Testis (tissue), 3 donors: ENCODE results near the gene GSC2. TPM values are rescaled to one million over a fixed set of nuclear protein-coding genes. Genes with fewer than 3 reads are reported as not detected.

ENCODE experiments used
- DNase-seq: peaks from one replicate; pipeline ENCODE4 v3.0.0-alpha.2; 2019
- H3K27ac ChIP-seq, 2 donors: fragments of 200-600 bp; sonication (generic); one replicate each; pipeline ENCODE4 v1.5.1; 2019
- H3K27me3 ChIP-seq: fragments of 200-600 bp; sonication (generic); one replicate; pipeline ENCODE4 v1.5.1; 2019
- H3K36me3 ChIP-seq: fragments of 200-600 bp; sonication (generic); one replicate; pipeline ENCODE4 v1.5.1; 2017; ENCODE audit warnings: low read depth; ENCODE audit errors: missing control alignments
- H3K4me1 ChIP-seq: fragments of 200-600 bp; sonication (generic); one replicate; pipeline ENCODE4 v1.5.1; 2019
- H3K4me3 ChIP-seq, 2 donors: fragments of 200-600 bp; sonication (generic); one replicate each; pipeline ENCODE4 v1.5.1; 2017 to 2019
- H3K9me3 ChIP-seq: fragments of 200-600 bp; sonication (generic); one replicate; pipeline ENCODE4 v1.5.1; 2017
- POLR2A ChIP-seq: fragments of 450-650 bp; IDR thresholded peaks from one replicate; pipeline ENCODE4 v1.6.1; 2017; ENCODE audit warnings: antibody characterized with exemption, mild to moderate bottlenecking, moderate library complexity
- WGBS, 2 donors: methylation state at CpG; one replicate each; pipeline ENCODE4 v1.1.5; 2018; 5-methylcytosine and 5-hydroxymethylcytosine counted together
- intact Hi-C: fragments of 100-400 bp; cut with DNase I; formaldehyde crosslinking; loops from one replicate; pipeline ENCODE4 v1.15.1; 2023; ENCODE audit warnings: low total_unique reads
- polyA plus RNA-seq: library from polyadenylated mRNA; stranded (reverse); fragments of 350-450 nt; fragmentation: Illumina TruSeq; extraction: RNeasy Lipid Tissue Mini Kit (QIAGEN cat#74804); gene quantifications from one replicate; pipeline ENCODE4 v1.2.3, GENCODE V29; 2014; ENCODE audit warnings: low read depth, low replicate concordance; ENCODE audit not compliant: insufficient read depth
- total RNA-seq, 2 donors: library from RNA; depleted of rRNA; stranded (reverse); fragments of >200 nt; gene quantifications; one replicate each; pipeline ENCODE4 v1.2.3, GENCODE V29; 2016
- TF ChIP-seq, protein P1 (sequence below), 3 experiments: fragments of 450-650 bp in 2 of 3; fragments of 200-600 bp in 1 of 3; sonication (generic) in 1 of 3; IDR thresholded peaks; one replicate each; pipeline ENCODE4 v1.5.1; 2016 to 2019; ENCODE audit warnings: antibody characterized with exemption in 3 of 3, mild to moderate bottlenecking in 2 of 3, moderate library complexity in 1 of 3

GSC2 gene
- total and polyA plus RNA-seq, 3 donors from 2014 or later = 2.3 to 16.0 (median 15.3) TPM

DNA sequence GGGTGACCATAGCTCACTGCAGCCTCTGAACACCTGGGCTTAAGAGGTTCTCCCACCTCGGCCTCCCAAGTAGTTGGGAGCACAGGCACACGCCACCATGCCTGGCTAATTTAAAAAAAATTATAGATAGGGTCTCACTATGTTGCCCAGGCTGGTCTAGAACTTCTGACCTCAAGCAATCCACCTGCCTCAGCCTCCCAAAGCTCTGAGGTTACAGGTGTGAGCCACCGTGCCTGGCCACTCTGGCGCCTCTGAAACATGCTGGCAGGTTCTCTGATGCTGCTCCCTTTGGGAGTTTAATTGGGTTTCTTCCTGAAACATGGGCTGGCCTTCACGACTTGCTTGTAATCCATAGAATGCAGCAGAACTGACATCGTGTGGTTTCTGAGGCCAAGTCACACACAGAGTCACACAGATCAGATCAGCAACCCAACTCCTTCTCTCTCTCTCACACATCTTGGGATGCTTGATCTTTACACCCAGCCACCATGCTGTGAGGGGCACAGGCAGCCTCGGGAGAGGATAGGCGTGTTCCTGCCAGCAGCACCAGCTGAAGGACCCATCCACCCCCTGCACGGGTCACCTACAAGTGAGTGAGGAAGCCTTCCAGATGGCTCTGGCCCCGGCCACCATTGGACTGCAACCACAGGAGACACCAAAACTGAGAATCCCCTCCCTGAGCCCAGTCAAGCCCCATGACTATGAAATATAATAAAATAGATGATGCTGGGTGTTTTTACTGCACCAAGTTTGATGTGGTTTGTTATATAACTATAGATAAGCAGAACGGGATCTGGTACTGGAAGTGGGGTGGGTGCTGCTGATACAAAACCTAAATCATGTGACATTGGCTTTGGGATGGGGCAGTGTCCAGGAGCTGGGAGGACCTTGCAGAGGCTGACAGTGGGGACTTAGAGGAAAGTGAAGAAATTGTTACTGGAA is 3.1 kb upstream of the GSC2 start:
- no peak overlapping the region for H3K27ac ChIP-seq
- H3K27me3 ChIP-seq = no peaks in the 10 kb centered on the region
- no peak overlapping the region for H3K4me3 ChIP-seq
- TF ChIP-seq POLR2A = no peak
- TF ChIP-seq, protein P1, sequence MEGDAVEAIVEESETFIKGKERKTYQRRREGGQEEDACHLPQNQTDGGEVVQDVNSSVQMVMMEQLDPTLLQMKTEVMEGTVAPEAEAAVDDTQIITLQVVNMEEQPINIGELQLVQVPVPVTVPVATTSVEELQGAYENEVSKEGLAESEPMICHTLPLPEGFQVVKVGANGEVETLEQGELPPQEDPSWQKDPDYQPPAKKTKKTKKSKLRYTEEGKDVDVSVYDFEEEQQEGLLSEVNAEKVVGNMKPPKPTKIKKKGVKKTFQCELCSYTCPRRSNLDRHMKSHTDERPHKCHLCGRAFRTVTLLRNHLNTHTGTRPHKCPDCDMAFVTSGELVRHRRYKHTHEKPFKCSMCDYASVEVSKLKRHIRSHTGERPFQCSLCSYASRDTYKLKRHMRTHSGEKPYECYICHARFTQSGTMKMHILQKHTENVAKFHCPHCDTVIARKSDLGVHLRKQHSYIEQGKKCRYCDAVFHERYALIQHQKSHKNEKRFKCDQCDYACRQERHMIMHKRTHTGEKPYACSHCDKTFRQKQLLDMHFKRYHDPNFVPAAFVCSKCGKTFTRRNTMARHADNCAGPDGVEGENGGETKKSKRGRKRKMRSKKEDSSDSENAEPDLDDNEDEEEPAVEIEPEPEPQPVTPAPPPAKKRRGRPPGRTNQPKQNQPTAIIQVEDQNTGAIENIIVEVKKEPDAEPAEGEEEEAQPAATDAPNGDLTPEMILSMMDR (IDR thresholded peaks at IDR 0.05) = no peak
- no peaks in the 10 kb centered on the region for H3K4me1 ChIP-seq
- H3K36me3 ChIP-seq = no peaks in the 10 kb centered on the region
- DNase-seq = no peak
- intact Hi-C loops = no loop called here
- H3K9me3 ChIP-seq = no peaks in the 10 kb centered on the region
- 63 to 75% methylated on average over 10 to 11 of the region's 11 CpGs for WGBS, 2 donors

DNA sequence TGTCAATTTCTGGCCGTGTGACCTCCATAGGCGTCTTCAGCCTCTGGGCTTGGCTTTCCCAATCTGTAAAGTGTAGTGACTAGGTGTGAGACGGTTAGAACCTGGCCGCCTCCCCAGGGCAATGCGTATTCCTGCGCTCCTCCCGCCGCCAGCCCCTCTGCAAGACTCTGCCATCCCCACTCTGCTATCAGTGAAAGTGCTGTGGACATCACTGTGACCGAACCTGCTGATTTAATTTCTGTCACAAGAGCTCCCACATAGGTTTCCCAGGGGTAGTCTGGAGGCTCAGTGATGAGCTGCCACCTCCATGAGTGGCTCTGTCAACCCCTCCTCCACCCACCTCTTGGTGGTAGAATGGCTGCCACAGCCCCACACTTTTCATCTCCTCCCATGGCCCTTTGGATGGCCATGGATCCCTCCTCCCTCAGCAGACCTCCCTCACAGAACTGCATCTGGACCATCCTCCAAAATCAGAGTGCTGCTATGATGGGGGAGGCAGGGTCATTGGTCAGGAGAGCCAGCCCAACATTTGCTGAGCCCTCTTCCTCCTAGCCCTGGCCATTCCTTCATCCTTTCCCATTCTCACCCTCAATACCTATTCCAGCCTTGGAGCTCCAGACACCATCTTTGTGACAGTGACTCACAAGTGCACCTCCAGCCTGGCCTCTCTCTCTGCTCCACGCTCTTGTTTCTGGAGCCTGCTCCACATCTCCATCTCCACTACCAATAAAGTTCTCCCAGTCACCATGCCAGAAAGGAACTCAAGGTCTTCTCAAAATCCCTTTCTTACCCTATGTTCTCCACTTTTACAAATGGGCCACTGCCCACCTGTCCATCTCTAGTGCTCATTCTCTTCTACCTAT is 1.5 kb upstream of the GSC2 start:
- H3K27ac ChIP-seq = no peak overlapping the region
- no peak for TF ChIP-seq POLR2A
- TF ChIP-seq, protein P1 (IDR thresholded peaks at IDR 0.05) = no peak
- no peak overlapping the region for H3K4me3 ChIP-seq
- no peaks in the 10 kb centered on the region for H3K4me1 ChIP-seq
- intact Hi-C loops = no loop called here
- H3K27me3 ChIP-seq = no peaks in the 10 kb centered on the region
- WGBS, 2 donors = 45 to 52% methylated on average over 10 of the region's 10 CpGs
- H3K9me3 ChIP-seq = no peaks in the 10 kb centered on the region
- no peak for DNase-seq
- H3K36me3 ChIP-seq = no peaks in the 10 kb centered on the region

DNA sequence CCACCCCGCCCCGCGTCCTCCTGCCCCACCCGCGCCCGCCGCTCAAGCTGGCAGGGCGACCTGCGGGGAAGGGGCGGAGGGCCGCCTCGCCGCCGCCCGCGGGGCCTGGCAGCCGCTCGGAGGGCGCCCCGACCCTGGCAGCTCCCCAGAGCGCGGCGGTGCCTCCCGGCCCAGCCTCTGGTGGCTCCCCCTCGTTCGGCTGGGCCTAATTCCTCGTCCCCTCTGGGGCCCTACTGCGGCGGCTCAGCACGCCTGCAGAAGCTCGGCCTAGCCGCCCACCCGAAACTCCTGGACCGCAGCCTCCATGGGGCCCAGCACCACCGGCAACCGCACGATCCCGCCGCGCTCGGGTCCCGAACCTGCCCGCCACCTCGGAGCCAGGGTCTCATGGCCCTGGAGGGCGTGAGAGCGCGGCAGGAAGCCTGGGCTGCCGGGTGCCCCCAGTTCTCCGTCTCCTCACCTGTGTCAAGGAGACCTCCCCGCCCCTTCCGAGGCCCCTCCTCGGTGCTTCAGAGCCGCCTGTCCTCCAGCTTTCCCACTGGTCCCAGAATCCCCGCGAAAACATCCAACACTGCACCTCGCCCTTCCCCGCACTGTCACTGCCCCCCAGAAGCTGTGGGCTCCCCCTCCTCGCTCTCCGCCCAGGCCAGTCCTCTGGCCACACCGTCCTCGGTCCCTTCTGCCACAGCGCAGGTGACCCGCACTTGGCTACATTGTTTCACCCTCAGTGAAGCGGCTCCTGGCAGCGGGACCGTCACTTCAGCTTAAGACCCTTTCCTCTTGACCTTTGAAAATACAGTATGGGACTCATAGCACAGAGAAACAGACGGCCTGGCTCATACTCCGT is 613 bp upstream of the GSC2 start:
- Histone ChIP-seq H3K36me3 (no peaks in the 10 kb centered on the region), H3K27ac (no peak overlapping the region), H3K4me3 (peak overlapping the region; percentile 9 to 34), H3K9me3 (no peaks in the 10 kb centered on the region), H3K4me1 (no peaks in the 10 kb centered on the region), H3K27me3 (no peaks in the 10 kb centered on the region)
- intact Hi-C loops = no loop called here
- WGBS, 2 donors = 9 to 15% methylated on average over 16 to 41 of the region's 68 CpGs
- DNase-seq = no peak
- TF ChIP-seq, protein P1 (IDR thresholded peaks at IDR 0.05) = no peak
- no peak for TF ChIP-seq POLR2A

DNA sequence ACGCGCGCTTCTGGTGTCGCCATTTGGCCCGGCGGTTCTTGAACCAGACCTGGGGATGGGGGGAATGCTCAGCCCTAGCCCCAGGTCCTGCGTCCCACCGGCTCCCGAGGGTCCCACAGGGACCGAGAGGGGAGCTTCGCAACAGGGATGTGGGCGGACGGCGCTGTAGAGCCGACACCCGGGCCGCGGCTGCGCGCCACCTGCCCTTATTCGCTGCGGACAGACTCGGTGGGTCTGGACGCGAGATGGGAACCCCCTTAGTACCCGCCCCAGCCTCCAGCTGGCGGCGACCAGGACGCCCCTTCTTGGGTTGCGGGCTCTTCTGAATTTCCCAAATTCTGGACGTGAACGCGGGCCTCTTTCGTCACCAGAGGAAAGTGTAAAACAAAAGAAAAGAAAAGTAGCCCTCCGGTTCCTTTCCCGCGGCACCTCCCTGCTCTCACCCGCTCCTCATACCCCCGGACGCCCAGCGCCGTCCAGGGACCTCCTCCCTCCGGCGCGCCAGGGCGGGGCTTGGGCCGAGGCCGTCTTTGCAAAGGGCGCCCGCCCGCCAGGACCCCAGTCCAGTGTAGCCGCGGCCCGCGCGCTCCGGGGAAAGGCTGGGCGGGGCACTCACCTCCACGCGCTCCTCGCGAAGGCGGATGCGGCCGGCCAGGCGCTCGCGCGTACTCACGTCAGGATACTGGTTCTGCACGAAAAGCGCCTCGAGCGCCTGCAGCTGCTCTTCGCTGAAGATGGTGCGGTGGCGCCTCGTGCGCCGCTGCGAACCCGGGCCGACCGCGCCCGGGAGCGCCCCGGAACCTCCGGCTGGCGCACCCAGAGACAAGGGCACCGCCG is 827 bp downstream of the GSC2 start:
- intact Hi-C loops = no loop called here
- no peaks in the 10 kb centered on the region for H3K27me3 ChIP-seq

More for the DNA sequence above, 827 bp downstream of the GSC2 start:
- peak; percentile 36 for DNase-seq
- no peaks in the 10 kb centered on the region for H3K9me3 ChIP-seq
- WGBS, 2 donors = 3% methylated on average over 42 to 70 of the region's 92 CpGs
- no peaks in the 10 kb centered on the region for H3K36me3 ChIP-seq
- H3K4me1 ChIP-seq = no peaks in the 10 kb centered on the region
- H3K27ac ChIP-seq = no peak overlapping the region
- no peak for TF ChIP-seq POLR2A
- TF ChIP-seq, protein P1 (IDR thresholded peaks at IDR 0.05) = no peak
- H3K4me3 ChIP-seq = peak overlapping the region; percentile 18 to 30
